Stimulated activated naive B cell treated with anti-CD40 and anti-IgM and Interleukin-4, amounts not matched to agents 10 μg/mL and 1 μg/mL and 100 μg/mL, for 72 hours (primary cell): ENCODE results near the gene RSBN1L.
"Not testable (repeated sequence)": the region's sequence is repeated elsewhere in the genome, so short reads cannot be mapped to it uniquely, and the experiment has no call there.

Source experiments
- ATAC-seq, 2 donors: fragments of 150-1000 bp; cut with Tn5 transposase; replicated peaks; 2 replicates each; pipeline ENCODE4 v1.10.0; 2021; ENCODE audit warnings: moderate library complexity in 1 of 2
- DNase-seq: peaks from one replicate; pipeline ENCODE4 v3.0.0; 2021
- H3K27ac Mint-ChIP-seq: one replicate; pipeline ENCODE4 v1.8.0; 2022; ENCODE audit warnings: mild to moderate bottlenecking, mixed read lengths
- H3K27me3 Mint-ChIP-seq, 2 donors: one replicate each; pipeline ENCODE4 v1.8.0; 2022; ENCODE audit warnings: mixed read lengths in 2 of 2
- H3K36me3 Mint-ChIP-seq, 2 donors: one replicate each; pipeline ENCODE4 v1.8.0; 2022; ENCODE audit warnings: mixed read lengths in 2 of 2, mild to moderate bottlenecking in 1 of 2
- H3K4me1 Mint-ChIP-seq, 2 donors: one replicate each; pipeline ENCODE4 v1.8.0; 2022; ENCODE audit warnings: mixed read lengths in 2 of 2, mild to moderate bottlenecking in 1 of 2
- H3K4me3 Mint-ChIP-seq, 2 donors: one replicate each; pipeline ENCODE4 v1.8.0; 2022; ENCODE audit warnings: mild to moderate bottlenecking in 2 of 2, mixed read lengths in 2 of 2, moderate library complexity in 1 of 2
- H3K9me3 Mint-ChIP-seq, 2 donors: one replicate each; pipeline ENCODE4 v1.8.0; 2022; ENCODE audit warnings: mixed read lengths in 2 of 2, mild to moderate bottlenecking in 1 of 2

Gene RSBN1L

DNA sequence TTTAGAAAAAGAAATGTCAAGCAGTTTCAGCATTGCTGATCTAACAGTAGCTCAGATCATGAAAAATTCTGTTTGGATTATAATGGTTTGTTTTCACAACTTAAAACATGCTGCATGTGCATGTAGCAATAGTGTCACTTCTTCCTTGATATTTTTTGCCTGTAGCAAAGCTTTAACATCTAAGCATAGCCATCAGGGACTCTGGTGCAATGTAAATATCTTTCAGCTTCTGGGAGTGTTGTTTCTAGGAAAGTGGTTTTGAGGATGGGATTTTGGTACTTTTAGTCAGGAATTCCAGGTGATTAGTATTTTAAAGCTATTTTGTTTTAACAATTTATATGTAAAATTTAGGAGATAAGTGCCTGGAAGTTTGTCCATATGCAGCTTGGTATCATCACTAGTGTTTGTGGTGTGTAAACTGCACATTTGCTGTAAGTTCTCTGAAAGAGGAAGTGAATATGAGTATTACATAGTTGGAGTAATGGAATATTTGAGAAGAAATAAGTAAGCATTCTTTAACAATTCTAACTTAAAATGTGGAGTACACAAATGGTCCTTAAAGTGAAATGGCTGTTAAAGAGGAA is 1.9 kb downstream of the RSBN1L start:
- Mint-ChIP-seq H3K27ac (no peak overlapping the region), H3K27me3 (no peaks in the 10 kb centered on the region), H3K36me3 (peaks cover 21 to 27% of the 10 kb centered on the region in 2 donors), H3K4me3 (peak overlapping the region; percentile 98 to 99), H3K9me3 (no peaks in the 10 kb centered on the region), H3K4me1 (peaks cover 28 to 54% of the 10 kb centered on the region in 2 donors)
- no peak for DNase-seq
- no peak for ATAC-seq

DNA sequence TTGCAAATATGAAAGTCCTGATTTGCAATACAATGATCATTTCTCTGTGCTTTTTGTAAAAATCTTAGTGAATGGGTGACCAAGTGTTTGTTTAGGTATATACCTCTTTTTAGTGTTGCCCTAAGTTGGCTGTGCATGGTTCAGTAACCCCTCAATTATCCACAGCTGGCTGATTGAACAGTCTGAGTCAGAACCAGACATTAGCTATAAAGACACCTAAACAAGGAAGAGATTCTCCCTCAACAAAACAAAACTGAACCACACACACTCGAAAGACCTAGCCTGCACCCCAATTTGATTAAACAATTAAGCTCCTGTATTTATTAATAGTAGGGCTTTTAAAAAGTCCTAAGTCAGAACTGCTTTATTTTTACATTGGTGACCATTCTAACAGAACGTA is 2.8 kb downstream of the RSBN1L start:
- ATAC-seq = peak; percentile 31 to 32
- Mint-ChIP-seq H3K27ac (peak overlapping the region; percentile 62), H3K4me3 (peak overlapping the region; percentile 44 to 67), H3K4me1 (peaks cover 23 to 52% of the 10 kb centered on the region in 2 donors), H3K36me3 (peaks cover 20 to 25% of the 10 kb centered on the region in 2 donors), H3K27me3 (no peaks in the 10 kb centered on the region), H3K9me3 (no peaks in the 10 kb centered on the region)
- DNase-seq = no peak

DNA sequence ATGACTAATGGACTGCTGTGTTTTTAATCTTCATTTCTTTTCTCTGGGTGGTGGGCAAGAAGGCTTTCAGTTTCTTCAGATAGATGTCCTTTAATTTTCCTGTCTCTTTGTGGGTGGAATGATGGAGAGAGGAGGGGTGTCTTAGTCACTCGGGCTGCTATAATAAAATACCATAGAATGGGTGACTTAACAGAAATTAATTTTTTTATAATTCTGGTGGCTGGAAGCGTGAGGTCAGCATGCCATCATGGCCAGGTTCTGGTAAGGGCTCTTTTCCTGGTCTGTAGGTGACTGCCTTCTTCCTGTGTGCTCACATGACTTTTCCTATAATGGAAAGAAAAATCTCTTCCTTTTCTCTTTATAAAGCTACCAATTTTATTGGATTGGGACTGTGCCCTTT is 6.3 kb downstream of the RSBN1L start:
- no peak for ATAC-seq
- Mint-ChIP-seq H3K9me3 (no peaks in the 10 kb centered on the region), H3K27ac (peak overlapping the region; percentile 38), H3K4me3 (no peak overlapping the region), H3K36me3 (peaks cover 14 to 21% of the 10 kb centered on the region in 2 donors), H3K27me3 (no peaks in the 10 kb centered on the region), H3K4me1 (peaks cover 19 to 46% of the 10 kb centered on the region in 2 donors)
- no peak for DNase-seq

DNA sequence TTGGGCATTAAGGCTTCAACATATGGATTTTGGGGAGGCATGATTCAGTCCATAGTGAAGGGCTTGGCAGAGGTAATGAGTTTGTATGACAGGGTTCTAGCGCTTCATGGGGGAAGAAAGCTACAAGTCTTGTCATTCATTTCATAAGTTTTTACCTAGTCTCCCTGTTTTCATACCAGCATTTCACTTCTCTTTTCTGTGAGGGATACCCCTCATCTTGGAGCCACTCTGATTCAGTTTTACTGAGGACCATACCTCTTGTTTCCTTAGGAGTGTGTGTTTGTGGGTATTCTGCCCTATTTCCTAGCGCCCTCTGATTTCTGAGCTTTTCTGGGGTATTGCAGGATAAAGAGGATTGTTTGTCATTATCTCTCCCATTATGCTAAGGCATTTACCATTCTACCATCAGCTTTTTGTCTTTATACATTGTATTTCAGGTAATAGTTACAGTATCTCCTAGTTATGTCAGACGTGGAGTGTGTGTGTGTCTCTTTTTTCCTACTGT is 6.8 kb downstream of the RSBN1L start:
- DNase-seq (no peak), ATAC-seq (peak in 1 of 2 donors; percentile 24)
- peaks cover 21 to 49% of the 10 kb centered on the region in 2 donors for H3K4me1 Mint-ChIP-seq
- H3K27me3 Mint-ChIP-seq = no peaks in the 10 kb centered on the region
- peak overlapping the region; percentile 21 for H3K27ac Mint-ChIP-seq
- peaks cover 14 to 24% of the 10 kb centered on the region in 2 donors for H3K36me3 Mint-ChIP-seq
- no peak overlapping the region for H3K4me3 Mint-ChIP-seq
- no peaks in the 10 kb centered on the region for H3K9me3 Mint-ChIP-seq

DNA sequence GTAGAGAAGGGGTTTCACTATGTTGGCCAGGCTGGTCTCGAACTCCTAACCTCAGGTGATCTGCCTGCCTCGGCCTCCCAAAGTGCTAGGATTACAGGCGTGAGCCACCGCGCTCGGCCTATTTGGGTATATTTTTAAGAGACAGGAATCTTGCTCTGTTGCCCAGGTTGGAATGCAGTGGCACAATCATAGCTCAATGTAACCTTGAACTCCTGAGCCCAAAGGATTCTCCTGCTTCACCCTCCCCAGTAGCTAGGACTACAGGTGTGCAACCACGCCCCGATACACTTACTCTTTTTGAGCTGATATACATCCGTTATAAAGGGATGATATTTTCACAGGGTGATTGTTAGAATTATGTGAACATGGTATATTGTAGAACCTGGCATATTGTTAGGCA is 7.4 kb downstream of the RSBN1L start:
- Mint-ChIP-seq H3K4me1 (peaks cover 24 to 51% of the 10 kb centered on the region in 2 donors), H3K36me3 (peaks cover 14 to 25% of the 10 kb centered on the region in 2 donors)
- not testable (repeated sequence) for DNase-seq, ATAC-seq, H3K27ac Mint-ChIP-seq, H3K27me3 Mint-ChIP-seq, H3K9me3 Mint-ChIP-seq, H3K4me3 Mint-ChIP-seq

DNA sequence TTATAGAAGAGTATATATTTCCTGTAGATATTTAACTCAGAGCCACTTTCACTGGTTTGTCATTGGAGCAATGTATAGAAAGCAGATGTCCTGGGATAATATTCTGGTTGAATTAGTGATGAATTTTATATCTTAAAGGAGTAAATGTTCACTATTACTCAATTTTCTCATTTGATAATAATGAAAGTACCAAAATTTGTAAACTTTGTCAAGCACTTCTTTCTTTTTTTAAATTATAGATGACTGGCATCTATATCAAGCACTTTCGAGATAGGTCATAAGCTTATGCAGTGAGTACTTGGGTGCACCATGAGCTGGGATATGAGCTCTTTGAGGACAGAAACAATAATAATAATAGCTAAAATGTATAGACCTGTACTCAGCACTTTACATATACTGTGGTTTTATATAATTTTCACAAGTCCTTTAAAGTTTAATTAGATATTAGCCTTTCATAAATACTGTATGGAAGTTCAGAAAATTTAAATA is 11.3 kb downstream of the RSBN1L start:
- H3K27me3 Mint-ChIP-seq = no peaks in the 10 kb centered on the region
- DNase-seq = no peak
- H3K36me3 Mint-ChIP-seq = peaks cover 11 to 24% of the 10 kb centered on the region in 2 donors
- ATAC-seq = no peak
- H3K4me3 Mint-ChIP-seq = no peak overlapping the region
- peaks cover 26 to 41% of the 10 kb centered on the region in 2 donors for H3K4me1 Mint-ChIP-seq
- H3K27ac Mint-ChIP-seq = no peak overlapping the region
- H3K9me3 Mint-ChIP-seq = no peaks in the 10 kb centered on the region

DNA sequence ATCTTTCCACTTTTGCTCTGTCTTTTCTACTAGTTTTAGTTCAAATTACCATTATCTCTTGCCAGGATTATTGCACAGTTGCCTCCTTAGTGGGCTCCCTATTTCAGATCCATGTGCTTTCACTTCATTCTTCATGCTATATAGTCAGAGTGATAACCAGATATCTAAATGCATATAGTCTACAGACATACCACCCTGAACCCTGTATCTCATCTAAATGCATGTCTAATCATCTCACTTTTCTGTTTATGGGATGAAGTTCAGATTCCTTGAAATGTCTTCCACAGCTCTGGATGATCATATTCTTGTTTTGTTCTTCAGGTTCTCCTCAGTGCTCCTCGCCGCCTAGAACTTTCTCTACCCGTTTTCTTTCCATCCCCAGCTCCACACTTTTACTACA is 13.8 kb downstream of the RSBN1L start:
- no peak overlapping the region for H3K4me3 Mint-ChIP-seq
- H3K36me3 Mint-ChIP-seq = peaks cover 13 to 28% of the 10 kb centered on the region in 2 donors
- H3K27me3 Mint-ChIP-seq = no peaks in the 10 kb centered on the region
- ATAC-seq (no peak), DNase-seq (no peak)
- peak overlapping the region; percentile 22 for H3K27ac Mint-ChIP-seq
- H3K4me1 Mint-ChIP-seq = peaks cover 23 to 39% of the 10 kb centered on the region in 2 donors
- H3K9me3 Mint-ChIP-seq = no peaks in the 10 kb centered on the region

DNA sequence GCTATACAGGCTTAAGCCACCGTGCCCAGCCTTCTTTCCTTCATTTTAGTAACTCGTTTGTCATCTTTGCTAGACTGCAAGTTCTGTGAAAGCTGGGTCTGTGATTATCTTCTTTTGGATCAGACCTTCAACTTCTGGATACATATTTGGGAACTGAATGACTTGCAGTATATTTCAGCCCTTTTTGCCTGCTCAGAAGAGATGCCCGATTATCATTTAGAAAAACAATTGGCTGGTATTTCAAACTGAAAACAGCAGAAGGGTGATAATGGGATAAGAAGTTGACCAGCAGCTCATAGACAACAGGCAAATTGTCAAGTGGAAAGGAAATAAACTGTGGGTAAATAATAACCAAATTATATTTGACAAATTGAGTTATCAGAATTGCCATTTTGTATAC is 14.6 kb downstream of the RSBN1L start:
- no peaks in the 10 kb centered on the region for H3K27me3 Mint-ChIP-seq
- H3K9me3 Mint-ChIP-seq = no peaks in the 10 kb centered on the region
- peaks cover 23 to 45% of the 10 kb centered on the region in 2 donors for H3K4me1 Mint-ChIP-seq
- no peak overlapping the region for H3K27ac Mint-ChIP-seq
- peaks cover 13 to 29% of the 10 kb centered on the region in 2 donors for H3K36me3 Mint-ChIP-seq
- DNase-seq = no peak
- no peak overlapping the region for H3K4me3 Mint-ChIP-seq
- no peak for ATAC-seq

DNA sequence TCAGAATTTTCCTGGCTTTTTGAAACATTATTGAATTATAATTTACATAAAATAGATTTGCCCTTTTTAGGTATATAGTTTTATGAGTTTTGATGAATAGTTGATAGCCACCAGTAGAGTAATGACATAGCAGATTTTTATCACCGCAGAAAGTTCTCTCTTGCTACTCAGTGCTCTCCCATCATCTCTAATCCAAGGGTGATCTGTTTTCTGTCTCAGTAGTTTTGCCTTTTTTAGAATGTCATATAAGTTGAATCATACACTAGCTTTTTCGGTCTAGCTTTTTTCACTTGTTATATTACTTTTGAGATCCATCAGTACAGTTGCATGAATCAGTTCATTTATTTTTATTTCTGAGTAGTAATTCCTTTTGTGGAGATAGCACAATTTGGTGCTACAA is 17.9 kb downstream of the RSBN1L start:
- DNase-seq (no peak), ATAC-seq (no peak)
- Mint-ChIP-seq H3K4me3 (no peak overlapping the region), H3K27me3 (no peaks in the 10 kb centered on the region), H3K27ac (peak overlapping the region; percentile 51), H3K36me3 (peaks cover 16 to 29% of the 10 kb centered on the region in 2 donors), H3K9me3 (no peaks in the 10 kb centered on the region), H3K4me1 (peaks cover 23 to 49% of the 10 kb centered on the region in 2 donors)

DNA sequence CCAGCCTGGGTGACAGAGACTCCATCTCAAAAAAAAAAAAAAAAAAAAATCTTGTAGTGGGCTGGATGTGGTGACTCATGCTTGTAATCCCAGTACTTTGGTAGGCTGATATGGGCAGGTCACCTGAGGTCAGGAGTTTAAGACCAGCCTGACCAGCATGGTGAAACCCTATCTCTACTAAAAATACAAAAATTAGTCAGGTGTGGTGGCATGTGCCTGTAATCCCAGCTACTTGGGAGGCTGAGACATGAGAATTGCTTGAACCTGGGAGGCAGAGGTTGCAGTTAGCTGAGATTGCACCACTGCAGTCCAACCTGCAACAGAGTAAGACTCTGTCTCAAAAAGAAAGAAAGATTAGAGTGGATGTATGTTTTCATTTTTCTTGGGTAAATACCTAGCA is 18.7 kb downstream of the RSBN1L start:
- not testable (repeated sequence) for H3K27me3 Mint-ChIP-seq, DNase-seq, ATAC-seq, H3K4me3 Mint-ChIP-seq, H3K9me3 Mint-ChIP-seq
- Mint-ChIP-seq H3K36me3 (peaks cover 16 to 29% of the 10 kb centered on the region in 2 donors), H3K27ac (peak overlapping the region; percentile 39), H3K4me1 (peaks cover 22 to 43% of the 10 kb centered on the region in 2 donors)

DNA sequence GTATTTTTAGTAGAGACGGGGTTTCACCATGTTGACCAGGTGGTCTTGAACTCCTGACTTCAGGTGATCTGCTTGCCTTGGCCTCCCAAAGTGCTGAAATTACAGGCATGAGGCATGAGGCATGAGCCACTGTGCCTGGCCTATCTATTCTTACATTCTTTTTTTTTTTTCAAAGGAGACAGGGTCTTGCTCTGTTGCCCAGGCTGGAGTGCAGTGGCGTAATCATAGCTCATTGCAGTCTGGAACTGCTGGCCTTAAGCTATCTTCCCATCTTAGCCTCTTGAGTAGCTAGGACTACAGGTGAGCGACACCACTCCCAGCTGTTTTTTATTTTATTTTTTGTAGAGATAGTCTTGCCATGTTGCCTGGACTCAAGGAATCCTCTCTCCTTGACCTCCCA is 20.5 kb downstream of the RSBN1L start:
- Mint-ChIP-seq H3K4me3 (no peak overlapping the region), H3K27ac (no peak overlapping the region), H3K4me1 (peaks cover 16 to 35% of the 10 kb centered on the region in 2 donors), H3K9me3 (no peaks in the 10 kb centered on the region), H3K36me3 (peaks cover 11 to 16% of the 10 kb centered on the region in 2 donors), H3K27me3 (no peaks in the 10 kb centered on the region)
- DNase-seq = no peak
- ATAC-seq = no peak

DNA sequence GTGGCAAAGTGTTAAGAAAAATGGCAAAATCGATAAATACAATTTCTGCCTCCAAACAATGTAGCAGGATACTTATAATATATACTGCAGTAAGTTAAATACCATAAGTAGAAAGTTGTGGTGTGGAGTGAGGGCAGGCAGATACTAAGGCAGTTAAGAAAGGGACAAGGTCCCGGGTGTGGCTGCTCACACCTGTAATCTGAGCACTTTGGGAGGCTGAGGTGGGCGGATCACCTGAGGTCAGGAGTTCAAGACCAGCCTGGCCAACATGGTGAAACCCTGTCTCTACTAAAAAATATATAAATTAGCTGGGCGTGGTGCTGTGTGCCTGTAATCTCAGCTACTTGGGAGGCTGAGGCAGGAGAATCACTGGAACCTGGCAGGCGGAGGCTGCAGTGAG is 21.3 kb downstream of the RSBN1L start:
- Mint-ChIP-seq H3K4me1 (peaks cover 14 to 35% of the 10 kb centered on the region in 2 donors), H3K36me3 (peaks cover 11 to 16% of the 10 kb centered on the region in 2 donors)
- not testable (repeated sequence) for DNase-seq, H3K4me3 Mint-ChIP-seq, H3K9me3 Mint-ChIP-seq, ATAC-seq, H3K27ac Mint-ChIP-seq, H3K27me3 Mint-ChIP-seq

DNA sequence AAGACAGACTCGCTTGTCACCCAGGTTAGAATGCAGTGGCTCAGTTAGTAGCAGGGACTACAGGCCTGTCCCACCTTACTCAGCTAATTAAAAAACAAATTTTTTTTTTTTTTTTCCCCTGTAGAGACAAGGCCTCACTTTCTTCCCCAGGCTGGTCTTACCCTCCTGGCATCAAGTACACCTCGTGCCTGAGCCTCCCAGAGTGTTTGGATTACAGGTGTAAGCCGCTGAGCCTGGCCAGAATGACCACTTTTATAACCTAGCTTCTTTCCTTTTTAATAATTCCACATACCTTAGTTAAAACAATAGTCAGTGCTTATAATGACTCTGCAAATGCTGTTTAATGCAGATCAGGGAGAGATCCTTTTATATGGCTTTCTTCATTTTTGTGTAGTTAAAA is 31.3 kb downstream of the RSBN1L start:
- ATAC-seq (no peak), DNase-seq (no peak)
- Mint-ChIP-seq H3K4me3 (no peak overlapping the region), H3K9me3 (no peaks in the 10 kb centered on the region), H3K36me3 (peaks cover 10 to 14% of the 10 kb centered on the region in 2 donors), H3K27ac (no peak overlapping the region), H3K27me3 (no peaks in the 10 kb centered on the region), H3K4me1 (peaks cover 23 to 43% of the 10 kb centered on the region in 2 donors)

DNA sequence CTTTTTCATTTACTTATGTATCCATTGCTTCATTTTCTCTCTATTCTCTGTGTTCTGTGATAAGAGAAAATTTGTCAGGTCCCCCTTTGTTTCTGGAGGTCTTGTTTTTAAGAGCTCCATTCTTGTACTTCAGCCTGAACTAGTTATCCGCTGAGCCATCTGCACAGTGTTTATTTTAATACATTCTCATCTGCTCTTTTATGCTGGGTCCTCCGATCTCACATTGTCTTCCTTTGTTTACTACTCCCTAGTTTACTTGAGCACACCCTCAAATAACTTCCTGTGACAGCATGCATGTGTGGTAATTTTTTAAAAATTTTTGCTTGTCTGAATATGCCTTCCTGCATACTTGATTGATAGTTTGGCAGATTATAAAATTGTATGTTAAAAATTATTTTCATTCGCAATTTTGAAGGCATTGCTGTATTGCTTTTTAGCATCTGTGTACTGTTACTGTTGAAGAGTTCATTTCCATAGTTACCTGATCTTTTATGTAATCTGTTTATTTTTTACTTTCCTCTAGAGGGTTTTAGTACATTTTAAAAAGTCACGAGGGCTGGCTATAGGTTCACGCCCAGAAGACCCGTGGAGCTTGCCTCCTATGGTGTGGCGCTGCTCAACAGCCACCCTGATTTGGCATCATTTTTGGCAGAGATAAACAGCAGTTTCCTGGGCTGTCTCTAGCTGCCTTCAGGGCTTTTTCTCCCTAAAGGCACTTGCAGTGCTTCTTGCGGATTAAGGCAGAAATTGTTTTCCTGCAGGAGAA is 31.9 kb downstream of the RSBN1L start:
- ATAC-seq (peak in 1 of 2 donors; percentile 33), DNase-seq (no peak)
- no peaks in the 10 kb centered on the region for H3K27me3 Mint-ChIP-seq
- H3K27ac Mint-ChIP-seq = peak overlapping the region; percentile 20
- H3K9me3 Mint-ChIP-seq = no peaks in the 10 kb centered on the region
- no peak overlapping the region for H3K4me3 Mint-ChIP-seq
- peaks cover 10 to 14% of the 10 kb centered on the region in 2 donors for H3K36me3 Mint-ChIP-seq
- H3K4me1 Mint-ChIP-seq = peaks cover 25 to 49% of the 10 kb centered on the region in 2 donors
